Left ventricle myocardium inferior (tissue), 1 donor: ENCODE measurements around the gene HLA-DOA. TPM values are rescaled to one million over a fixed set of nuclear protein-coding genes. Genes with fewer than 3 reads are reported as not detected.

ENCODE experiments used
- DNase-seq: peaks from one replicate; pipeline ENCODE4 v3.0.0-alpha.2; 2020
- H3K27ac ChIP-seq: fragments of 200-600 bp; replicated peaks from 2 replicates; pipeline ENCODE4 v1.8.0; 2021
- H3K27me3 ChIP-seq: fragments of 200-600 bp; 2 replicates; pipeline ENCODE4 v1.8.0; 2021; ENCODE audit warnings: low read depth
- H3K36me3 ChIP-seq: fragments of 200-600 bp; 2 replicates; pipeline ENCODE4 v1.8.0; 2021
- H3K4me1 ChIP-seq: fragments of 200-600 bp; 2 replicates; pipeline ENCODE4 v1.8.0; 2021
- H3K4me3 ChIP-seq: fragments of 200-600 bp; 2 replicates; pipeline ENCODE4 v1.8.0; 2021; ENCODE audit warnings: mild to moderate bottlenecking, moderate library complexity
- H3K9me3 ChIP-seq: fragments of 200-600 bp; replicated peaks from 2 replicates; pipeline ENCODE4 v1.8.0; 2021
- intact Hi-C: fragments of 100-400 bp; cut with micrococcal nuclease; formaldehyde crosslinking; loops from one replicate; pipeline ENCODE4 v1.11.0; 2022
- total RNA-seq: library from RNA; stranded (reverse); fragmentation: NEBNext Ultra II Directional; extraction: Animal tissue kit (Norgen Biotek cat#: 25700); gene quantifications from one replicate; pipeline ENCODE4 v1.2.1, GENCODE V29; 2021
- TF ChIP-seq, protein P1 (sequence below): fragments of 200-600 bp; IDR thresholded peaks from 2 replicates; pipeline ENCODE4 v1.8.0; 2021; ENCODE audit warnings: antibody characterized with exemption, mild to moderate bottlenecking, borderline replicate concordance
- donor health status: DM: no; HTN: yes; CAD: no; lungs with severe emphysema.

The HLA-DOA gene
- total RNA-seq, 1 donor from 2014 or later, result 1.8 TPM

DNA sequence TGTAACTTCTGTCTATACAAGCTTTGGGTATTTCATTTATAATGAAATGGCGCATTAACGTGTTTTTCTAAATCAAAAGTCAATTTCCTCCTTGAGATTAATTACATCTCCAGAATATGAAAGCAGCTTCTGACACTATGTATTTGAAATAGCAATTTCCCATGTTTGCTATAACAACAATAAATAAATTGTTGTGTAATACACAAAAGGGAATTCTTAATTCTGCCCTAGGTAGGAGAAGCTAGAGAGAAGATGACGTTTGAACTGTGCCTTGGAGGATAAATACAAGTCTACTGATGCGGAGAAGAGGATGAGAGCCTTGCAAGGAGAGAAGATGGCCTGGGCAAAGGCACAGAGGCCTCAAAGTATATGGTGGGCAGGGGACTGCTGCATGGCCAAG, 7.6 kb upstream of the HLA-DOA start:
- Histone ChIP-seq H3K27ac (peak overlapping the region; percentile 93), H3K27me3 (peaks cover 19% of the 10 kb centered on the region), H3K4me1 (peaks cover 49% of the 10 kb centered on the region), H3K36me3 (no peaks in the 10 kb centered on the region), H3K9me3 (no peaks in the 10 kb centered on the region), H3K4me3 (no peak overlapping the region)
- intact Hi-C loops, result loop anchor here (5.0 kb wide), 1 partner anchor 65 kb away; no protein-coding TSS in a partner anchor
- no peak for DNase-seq
- TF ChIP-seq, protein P1, sequence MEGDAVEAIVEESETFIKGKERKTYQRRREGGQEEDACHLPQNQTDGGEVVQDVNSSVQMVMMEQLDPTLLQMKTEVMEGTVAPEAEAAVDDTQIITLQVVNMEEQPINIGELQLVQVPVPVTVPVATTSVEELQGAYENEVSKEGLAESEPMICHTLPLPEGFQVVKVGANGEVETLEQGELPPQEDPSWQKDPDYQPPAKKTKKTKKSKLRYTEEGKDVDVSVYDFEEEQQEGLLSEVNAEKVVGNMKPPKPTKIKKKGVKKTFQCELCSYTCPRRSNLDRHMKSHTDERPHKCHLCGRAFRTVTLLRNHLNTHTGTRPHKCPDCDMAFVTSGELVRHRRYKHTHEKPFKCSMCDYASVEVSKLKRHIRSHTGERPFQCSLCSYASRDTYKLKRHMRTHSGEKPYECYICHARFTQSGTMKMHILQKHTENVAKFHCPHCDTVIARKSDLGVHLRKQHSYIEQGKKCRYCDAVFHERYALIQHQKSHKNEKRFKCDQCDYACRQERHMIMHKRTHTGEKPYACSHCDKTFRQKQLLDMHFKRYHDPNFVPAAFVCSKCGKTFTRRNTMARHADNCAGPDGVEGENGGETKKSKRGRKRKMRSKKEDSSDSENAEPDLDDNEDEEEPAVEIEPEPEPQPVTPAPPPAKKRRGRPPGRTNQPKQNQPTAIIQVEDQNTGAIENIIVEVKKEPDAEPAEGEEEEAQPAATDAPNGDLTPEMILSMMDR, result no peak

DNA sequence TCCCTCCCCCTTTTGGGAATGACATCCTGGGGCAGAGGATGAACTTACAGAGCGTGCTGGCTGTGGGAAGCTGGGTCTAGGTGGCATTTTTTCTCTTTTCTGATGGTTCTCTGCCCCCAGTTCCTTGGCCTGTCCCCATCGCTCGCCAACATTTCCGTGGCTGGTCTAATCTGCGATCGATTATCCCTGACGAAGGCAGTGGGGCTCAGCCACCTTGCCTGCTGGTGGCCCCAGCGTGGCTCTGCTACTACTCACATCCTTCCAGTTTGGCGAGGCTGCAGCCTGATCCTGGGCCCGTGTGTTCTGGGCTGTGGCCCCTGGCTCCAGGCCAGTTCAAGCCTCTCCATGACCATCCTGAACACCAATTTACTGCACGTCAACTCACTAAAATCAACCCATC, 6.4 kb upstream of the HLA-DOA start:
- Histone ChIP-seq H3K27ac (peak overlapping the region; percentile 72), H3K9me3 (no peaks in the 10 kb centered on the region), H3K36me3 (no peaks in the 10 kb centered on the region), H3K27me3 (peaks cover 22% of the 10 kb centered on the region), H3K4me1 (peaks cover 49% of the 10 kb centered on the region), H3K4me3 (no peak overlapping the region)
- no peak for DNase-seq
- TF ChIP-seq, protein P1, result no peak
- intact Hi-C loops, result loop anchor here (5.0 kb wide), 1 partner anchor 67 kb away; no protein-coding TSS in a partner anchor

DNA sequence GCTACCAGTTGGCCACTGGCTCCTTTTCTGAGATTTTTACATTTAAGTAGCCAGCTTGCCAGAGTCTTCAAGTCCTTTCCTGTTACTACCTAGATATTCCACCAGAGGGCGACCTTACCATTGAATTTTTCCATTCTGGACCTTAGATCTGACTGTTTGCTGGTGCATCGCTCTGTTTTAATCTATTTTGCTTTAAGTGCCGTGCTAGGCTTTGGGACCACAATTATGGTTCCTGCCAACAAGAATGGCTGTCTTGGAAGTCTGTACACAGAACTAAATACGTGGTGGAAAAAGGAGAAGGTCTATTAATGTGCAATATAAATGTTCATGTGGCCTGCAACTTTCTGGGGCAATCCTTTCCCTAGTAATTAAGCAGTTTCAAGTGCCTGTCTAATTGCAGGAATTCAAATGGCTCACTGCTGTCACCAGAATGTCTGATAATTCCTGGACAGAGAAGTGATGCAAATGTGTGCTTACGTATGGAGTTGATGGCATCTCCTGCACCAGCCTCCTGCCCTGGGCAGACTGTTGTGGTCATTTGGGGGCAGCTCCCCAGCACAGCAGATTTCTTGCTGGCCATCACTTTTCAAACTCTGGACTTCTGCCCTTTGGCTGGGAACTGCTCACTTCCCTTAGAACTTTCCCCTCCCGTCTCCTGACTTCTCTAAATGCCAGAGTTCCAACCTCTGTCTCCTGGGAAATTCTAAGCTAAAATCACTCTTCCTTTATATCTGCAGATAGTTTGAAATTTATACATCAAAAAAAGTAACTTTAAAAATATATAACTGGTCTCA, 5.6 kb upstream of the HLA-DOA start:
- Histone ChIP-seq H3K4me3 (peak overlapping the region; percentile 14), H3K27ac (peak overlapping the region; percentile 72), H3K27me3 (peaks cover 28% of the 10 kb centered on the region), H3K36me3 (no peaks in the 10 kb centered on the region), H3K4me1 (peaks cover 43% of the 10 kb centered on the region), H3K9me3 (no peaks in the 10 kb centered on the region)
- intact Hi-C loops, result loop anchor here (5.0 kb wide), 1 partner anchor 67 kb away; no protein-coding TSS in a partner anchor
- TF ChIP-seq, protein P1, result peak; percentile 89
- DNase-seq, result no peak

DNA sequence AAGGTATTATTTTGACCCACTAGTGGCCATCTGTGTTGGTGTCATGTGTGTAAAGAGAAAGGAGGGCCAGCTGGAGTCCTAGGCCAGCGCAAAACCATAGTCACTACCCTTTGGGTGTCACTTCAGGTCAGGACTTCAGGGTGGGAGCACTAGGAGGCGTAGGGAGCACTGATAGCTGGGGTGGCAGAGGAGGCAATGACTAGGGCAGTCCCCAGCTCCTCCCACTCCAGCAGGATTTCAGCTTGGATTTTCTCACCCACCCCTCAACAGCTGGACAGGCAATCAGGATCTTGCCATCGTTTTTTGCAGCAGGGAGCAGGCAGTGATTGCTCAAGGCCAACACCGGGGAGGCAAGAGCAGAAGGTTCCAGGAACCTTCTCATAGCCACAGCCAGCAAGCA, 4.2 kb upstream of the HLA-DOA start:
- Histone ChIP-seq H3K4me3 (no peak overlapping the region), H3K27ac (peak overlapping the region; percentile 20), H3K27me3 (peaks cover 42% of the 10 kb centered on the region), H3K36me3 (no peaks in the 10 kb centered on the region), H3K4me1 (peaks cover 40% of the 10 kb centered on the region), H3K9me3 (no peaks in the 10 kb centered on the region)
- intact Hi-C loops, result no loop called here
- no peak for DNase-seq
- TF ChIP-seq, protein P1, result no peak

DNA sequence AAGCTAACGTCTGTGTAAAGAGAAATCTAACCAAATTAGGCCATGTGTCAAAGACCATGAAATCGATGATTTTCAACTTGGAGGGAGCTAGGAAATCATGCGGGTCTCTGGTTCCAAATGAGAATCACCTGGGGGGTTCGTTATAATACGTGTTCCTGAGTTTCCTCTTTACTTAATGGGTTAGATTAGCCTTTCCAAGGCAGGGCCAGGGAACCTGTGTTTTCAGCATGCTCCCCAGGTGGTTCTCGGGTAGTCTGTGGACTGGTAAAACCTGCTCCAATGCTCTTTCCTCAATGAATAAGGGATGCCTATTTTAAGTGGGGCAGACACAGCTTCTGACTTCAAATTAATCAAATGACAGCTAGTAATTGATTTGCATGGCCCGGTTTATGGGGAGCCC, 965 bp upstream of the HLA-DOA start:
- TF ChIP-seq, protein P1, result no peak
- H3K36me3 ChIP-seq, result no peaks in the 10 kb centered on the region
- intact Hi-C loops, result no loop called here
- H3K4me3 ChIP-seq, result no peak overlapping the region
- H3K9me3 ChIP-seq, result no peaks in the 10 kb centered on the region
- no peak overlapping the region for H3K27ac ChIP-seq
- no peak for DNase-seq
- H3K4me1 ChIP-seq, result peaks cover 19% of the 10 kb centered on the region
- H3K27me3 ChIP-seq, result peaks cover 40% of the 10 kb centered on the region
